ENCODE measurements around the gene SOX8. TPM values are rescaled to one million over a fixed set of nuclear protein-coding genes. Genes with fewer than 3 reads are reported as not detected.

SOX8 gene
- total RNA-seq, 1 donor from 2014 or later = 0.15 TPM

- peak overlapping the region; percentile 1 for H3K4me3 Mint-ChIP-seq (ENCODE audit: unreplicated experiment)
- H3K36me3 Mint-ChIP-seq (ENCODE audit: low read depth) = peaks cover 2% of the 10 kb centered on the region
- TF ChIP-seq CTCF (IDR thresholded peaks at IDR 0.05) = no peak
- DNase-seq (ENCODE audit: low spot score) = no peak
- peaks cover 3% of the 10 kb centered on the region for H3K9me3 Mint-ChIP-seq (ENCODE audit: low read depth)
- H3K4me1 Mint-ChIP-seq (ENCODE audit: low read depth) = peaks cover 14% of the 10 kb centered on the region
- H3K27me3 Mint-ChIP-seq (ENCODE audit: low read depth) = peaks cover 12% of the 10 kb centered on the region
- H3K27ac Mint-ChIP-seq (ENCODE audit: unreplicated experiment) = no peak overlapping the region
Observed at GRCh38 chr16:1002399-1003166, 21.0 kb downstream of the SOX8 start.

- no peak for DNase-seq (ENCODE audit: low spot score)
- TF ChIP-seq CTCF (IDR thresholded peaks at IDR 0.05) = no peak
- Mint-ChIP-seq H3K27me3 (ENCODE audit: low read depth) (peaks cover 17% of the 10 kb centered on the region), H3K4me1 (ENCODE audit: low read depth) (peaks cover 10% of the 10 kb centered on the region), H3K27ac (ENCODE audit: unreplicated experiment) (no peak overlapping the region), H3K9me3 (ENCODE audit: low read depth) (peaks cover 3% of the 10 kb centered on the region), H3K4me3 (ENCODE audit: unreplicated experiment) (no peak overlapping the region), H3K36me3 (ENCODE audit: low read depth) (peaks cover 2% of the 10 kb centered on the region)
Observed at GRCh38 chr16:1003391-1004347, 22.1 kb downstream of the SOX8 start.

DNA sequence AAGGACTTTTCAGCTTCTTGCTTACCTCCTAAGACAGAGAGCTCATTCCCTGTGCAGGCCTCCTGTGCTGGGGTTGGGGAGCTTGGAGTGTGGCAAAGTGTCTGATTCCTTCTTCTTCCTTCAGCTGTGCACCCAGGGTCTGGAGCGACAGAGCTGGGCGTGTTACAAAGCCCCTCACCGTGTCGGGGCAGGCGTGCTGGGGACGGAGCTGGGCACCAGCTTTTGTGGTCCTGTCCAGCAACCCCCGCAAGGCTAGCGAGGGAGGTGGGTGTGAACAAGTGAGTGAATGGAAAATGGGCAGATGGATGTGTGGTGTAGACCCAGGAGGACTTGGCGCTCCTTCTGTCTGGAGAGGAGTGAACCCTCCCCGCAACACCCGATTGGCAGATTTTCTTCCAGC lies 23.7 kb downstream of the SOX8 start:
- H3K27me3 Mint-ChIP-seq (ENCODE audit: low read depth) = peaks cover 22% of the 10 kb centered on the region
- no peak overlapping the region for H3K4me3 Mint-ChIP-seq (ENCODE audit: unreplicated experiment)
- no peak for DNase-seq (ENCODE audit: low spot score)
- H3K9me3 Mint-ChIP-seq (ENCODE audit: low read depth) = peaks cover 3% of the 10 kb centered on the region
- H3K4me1 Mint-ChIP-seq (ENCODE audit: low read depth) = peaks cover 10% of the 10 kb centered on the region
- no peak overlapping the region for H3K27ac Mint-ChIP-seq (ENCODE audit: unreplicated experiment)
- no peak for TF ChIP-seq CTCF (IDR thresholded peaks at IDR 0.05)
- H3K36me3 Mint-ChIP-seq (ENCODE audit: low read depth) = peaks cover 2% of the 10 kb centered on the region

DNA sequence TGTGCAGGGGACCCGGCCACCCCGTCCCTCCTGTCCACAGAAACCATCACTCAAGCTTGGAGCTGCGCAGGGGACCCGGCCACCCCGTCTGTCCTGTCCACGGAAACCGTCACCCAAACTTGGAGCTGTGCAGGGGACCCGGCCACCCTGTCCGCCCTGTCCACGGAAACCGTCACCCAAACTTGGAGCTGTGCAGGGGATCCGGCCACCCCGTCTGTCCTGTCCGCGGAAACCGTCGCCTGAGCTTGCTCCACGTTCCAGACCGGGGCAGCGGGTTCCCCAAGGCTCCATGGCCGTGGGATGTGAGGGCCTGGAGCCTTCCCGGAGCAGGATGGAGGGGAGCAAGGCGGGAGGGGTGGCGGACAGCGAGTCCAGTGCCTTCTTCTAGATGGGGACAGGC lies 25.2 kb downstream of the SOX8 start:
- Mint-ChIP-seq H3K36me3 (ENCODE audit: low read depth) (no peaks in the 10 kb centered on the region), H3K27me3 (ENCODE audit: low read depth) (peaks cover 30% of the 10 kb centered on the region), H3K27ac (ENCODE audit: unreplicated experiment) (no peak overlapping the region), H3K4me1 (ENCODE audit: low read depth) (peaks cover 10% of the 10 kb centered on the region), H3K9me3 (ENCODE audit: low read depth) (no peaks in the 10 kb centered on the region), H3K4me3 (ENCODE audit: unreplicated experiment) (no peak overlapping the region)
- no peak for TF ChIP-seq CTCF (IDR thresholded peaks at IDR 0.05)
- DNase-seq (ENCODE audit: low spot score) = no peak

- no peak for DNase-seq (ENCODE audit: low spot score)
- Mint-ChIP-seq H3K9me3 (ENCODE audit: low read depth) (no peaks in the 10 kb centered on the region), H3K27ac (ENCODE audit: unreplicated experiment) (no peak overlapping the region), H3K27me3 (ENCODE audit: low read depth) (peaks cover 34% of the 10 kb centered on the region), H3K4me3 (ENCODE audit: unreplicated experiment) (no peak overlapping the region), H3K4me1 (ENCODE audit: low read depth) (peaks cover 9% of the 10 kb centered on the region), H3K36me3 (ENCODE audit: low read depth) (no peaks in the 10 kb centered on the region)
- TF ChIP-seq CTCF (IDR thresholded peaks at IDR 0.05) = no peak
Observed at GRCh38 chr16:1007284-1007850, 25.8 kb downstream of the SOX8 start.

Measured in chondrocyte (in vitro differentiated cells).